SK-N-SH (cell line): ENCODE data around the gene KIF11. TPM values are rescaled to one million over a fixed set of nuclear protein-coding genes. Genes with fewer than 3 reads are reported as not detected.

ENCODE experiments used
- CTCF ChIA-PET: fragments of 300-600, 350-600 bp; formaldehyde crosslinking; extraction: SDS; loops from one replicate; lab custom pipeline; 2021; lab: Yijun Ruan, JAX
- POLR2A ChIA-PET: fragments of 350-600 bp; sonication (Branson Sonifier 250); formaldehyde crosslinking; extraction: SDS; loops from one replicate; lab custom pipeline; 2020; ENCODE audit warnings: antibody characterized with exemption, inconsistent platforms; lab: Yijun Ruan, JAX
- DNase-seq: peaks from one replicate; pipeline ENCODE4 v3.0.0; 2012
- H2AFZ ChIP-seq: fragments of 200-600 bp; sonication (generic); 2 replicates; pipeline ENCODE4 v1.8.1; 2016; ENCODE audit warnings: antibody characterized with exemption, mild to moderate bottlenecking, low read depth
- H3F3A ChIP-seq: fragments of 200-600 bp; sonication (generic); replicated peaks from 2 replicates; pipeline ENCODE3; 2016; ENCODE audit warnings: antibody characterized with exemption, mild to moderate bottlenecking; ENCODE audit not compliant: insufficient read depth
- H3K27ac ChIP-seq, 2 experiments: fragments of 200-500 bp in 1 of 2; fragments of 200-600 bp in 1 of 2; sonication (Bioruptor generic) in 1 of 2; sonication (generic), shearing (Covaris generic) in 1 of 2; 2 replicates each; pipeline versions ENCODE4 v1.5.1 to v1.6.1; 2014 to 2016; ENCODE audit warnings: low read depth in 2 of 2, inconsistent platforms in 1 of 2, low read length in 1 of 2, mild to moderate bottlenecking in 1 of 2, mixed read lengths in 1 of 2
- H3K27me3 ChIP-seq: fragments of 200-600 bp; sonication (generic), shearing (Covaris generic); 2 replicates; pipeline ENCODE4 v1.6.1; 2016; ENCODE audit warnings: mixed run types; ENCODE audit not compliant: insufficient read depth
- H3K36me3 ChIP-seq, 2 experiments: fragments of 200-500 bp in 1 of 2; fragments of 200-600 bp in 1 of 2; sonication (Bioruptor generic) in 1 of 2; sonication (generic) in 1 of 2; replicated peaks in 1 of 2; 2 replicates each; pipeline versions ENCODE3 to v1.5.1; 2014 to 2016; ENCODE audit warnings: low read length in 1 of 2, mild to moderate bottlenecking in 1 of 2; ENCODE audit not compliant: insufficient read depth in 2 of 2, control insufficient read depth in 1 of 2
- H3K4me1 ChIP-seq, 2 experiments: fragments of 200-500 bp in 1 of 2; fragments of 200-600 bp in 1 of 2; sonication (Bioruptor generic) in 1 of 2; sonication (generic), shearing (Covaris generic) in 1 of 2; 2 replicates each; pipeline versions ENCODE4 v1.5.1 to v1.6.1; 2014 to 2016; ENCODE audit warnings: low read depth in 1 of 2, low read length in 1 of 2, mixed run types in 1 of 2; ENCODE audit not compliant: insufficient read depth in 2 of 2, control insufficient read depth in 1 of 2
- H3K4me2 ChIP-seq: fragments of 200-600 bp; sonication (generic), shearing (Covaris generic); 2 replicates; pipeline ENCODE4 v1.6.1; 2017; ENCODE audit warnings: mixed run types
- H3K4me3 ChIP-seq, 2 experiments: fragments of 200-500 bp in 1 of 2; fragments of 200-600 bp in 1 of 2; sonication (Bioruptor generic) in 1 of 2; sonication (generic), shearing (Covaris generic) in 1 of 2; 2 replicates each; pipeline versions ENCODE4 v1.5.1 to v1.8.1; 2014 to 2016; ENCODE audit warnings: low read depth in 2 of 2, inconsistent platforms in 1 of 2, low read length in 1 of 2, mild to moderate bottlenecking in 1 of 2, mixed read lengths in 1 of 2, moderate library complexity in 1 of 2
- H3K79me2 ChIP-seq: fragments of 200-600 bp; sonication (generic); 2 replicates; pipeline ENCODE4 v1.8.1; 2017; ENCODE audit warnings: mild to moderate bottlenecking; ENCODE audit not compliant: insufficient read depth
- H3K9ac ChIP-seq: fragments of 200-600 bp; sonication (generic); 2 replicates; pipeline ENCODE4 v1.6.1; 2017; ENCODE audit warnings: mixed run types
- H3K9me2 ChIP-seq: fragments of 200-600 bp; sonication (generic); 2 replicates; pipeline ENCODE4 v1.6.1; 2017; ENCODE audit warnings: mixed run types
- H3K9me3 ChIP-seq: fragments of 200-600 bp; sonication (generic); 2 replicates; pipeline ENCODE4 v1.6.1; 2017; ENCODE audit warnings: mixed run types, mild to moderate bottlenecking, moderate library complexity
- H4K20me1 ChIP-seq: fragments of 200-600 bp; sonication (generic); 2 replicates; pipeline ENCODE4 v1.6.1; 2017; ENCODE audit warnings: mild to moderate bottlenecking, mixed run types; ENCODE audit not compliant: insufficient read depth
- CHD2 ChIP-seq: fragments of 150-350 bp; IDR thresholded peaks from 2 replicates; pipeline ENCODE4 v1.6.1; 2018; ENCODE audit warnings: low read length; ENCODE audit not compliant: partially characterized antibody
- CTCF ChIP-seq: fragments of 200-600 bp; sonication (generic); IDR thresholded peaks from 2 replicates; pipeline ENCODE4 v1.6.1; 2017; ENCODE audit warnings: antibody characterized with exemption, mild to moderate bottlenecking, moderate library complexity
- ELF1 ChIP-seq: IDR thresholded peaks from 2 replicates; pipeline ENCODE4 v1.4.0; 2012
- FOSL2 ChIP-seq: IDR thresholded peaks from 2 replicates; pipeline ENCODE4 v1.4.0; 2012; ENCODE audit warnings: low read depth, mild to moderate bottlenecking, moderate library complexity, borderline replicate concordance
- FOXM1 ChIP-seq: IDR thresholded peaks from 2 replicates; pipeline ENCODE4 v1.4.0; 2012; ENCODE audit warnings: low read depth, mild to moderate bottlenecking
- GABPA ChIP-seq: IDR thresholded peaks from 2 replicates; pipeline ENCODE4 v1.4.0; 2012; ENCODE audit warnings: low read depth, mild to moderate bottlenecking
- JUND ChIP-seq: IDR thresholded peaks from 2 replicates; pipeline ENCODE4 v1.4.0; 2012
- MXI1 ChIP-seq: IDR thresholded peaks from 2 replicates; pipeline ENCODE4 v1.6.1; 2012; ENCODE audit warnings: mild to moderate bottlenecking, low read depth, low read length, improper control_type of control experiment
- NFIC ChIP-seq: IDR thresholded peaks from 2 replicates; pipeline ENCODE4 v1.4.0; 2012; ENCODE audit warnings: borderline replicate concordance
- NRF1 ChIP-seq: IDR thresholded peaks from 2 replicates; pipeline ENCODE4 v1.6.1; 2012; ENCODE audit warnings: low read depth, mild to moderate bottlenecking, low read length
- POLR2AphosphoS5 ChIP-seq: IDR thresholded peaks from 2 replicates; pipeline ENCODE4 v1.6.1; 2012; ENCODE audit warnings: low read depth, low read length
- SIN3A ChIP-seq: IDR thresholded peaks from 2 replicates; pipeline ENCODE4 v1.6.1; 2012; ENCODE audit warnings: low read depth, mild to moderate bottlenecking, low read length, moderate library complexity, borderline replicate concordance
- TAF1 ChIP-seq: IDR thresholded peaks from 2 replicates; pipeline ENCODE4 v1.6.1; 2012; ENCODE audit warnings: low read depth, mild to moderate bottlenecking, low read length, moderate library complexity, borderline replicate concordance
- TCF12 ChIP-seq: IDR thresholded peaks from 2 replicates; pipeline ENCODE4 v1.4.0; 2012
- TEAD4 ChIP-seq: IDR thresholded peaks from 2 replicates; pipeline ENCODE4 v1.4.0; 2012; ENCODE audit warnings: mild to moderate bottlenecking, borderline replicate concordance; ENCODE audit not compliant: insufficient read depth
- YY1 ChIP-seq: IDR thresholded peaks from 2 replicates; pipeline ENCODE4 v1.4.0; 2012; ENCODE audit warnings: low read depth, mild to moderate bottlenecking
- WGBS: methylation state at CpG from one replicate; pipeline ENCODE4 v1.1.6; 2017; ENCODE audit warnings: low lambda C conversion rate; 5-methylcytosine and 5-hydroxymethylcytosine counted together
- polyA plus RNA-seq, 3 experiments: library from polyadenylated mRNA; depleted of rRNA; stranded (reverse); fragments of >200 nt; gene quantifications; 2 replicates each; pipeline ENCODE4 v1.2.3, GENCODE V29; 2012
- TF ChIP-seq, protein P1 (sequence below): IDR thresholded peaks from 2 replicates; pipeline ENCODE4; 2012
- TF ChIP-seq, protein P2 (sequence below): IDR thresholded peaks from 2 replicates; pipeline ENCODE4 v1.4.0; 2012; ENCODE audit warnings: low read depth

The KIF11 gene
- polyA plus RNA-seq, 1 of the 3 experiments (the other 2 are of a cell fraction) = 4.0 TPM

DNA sequence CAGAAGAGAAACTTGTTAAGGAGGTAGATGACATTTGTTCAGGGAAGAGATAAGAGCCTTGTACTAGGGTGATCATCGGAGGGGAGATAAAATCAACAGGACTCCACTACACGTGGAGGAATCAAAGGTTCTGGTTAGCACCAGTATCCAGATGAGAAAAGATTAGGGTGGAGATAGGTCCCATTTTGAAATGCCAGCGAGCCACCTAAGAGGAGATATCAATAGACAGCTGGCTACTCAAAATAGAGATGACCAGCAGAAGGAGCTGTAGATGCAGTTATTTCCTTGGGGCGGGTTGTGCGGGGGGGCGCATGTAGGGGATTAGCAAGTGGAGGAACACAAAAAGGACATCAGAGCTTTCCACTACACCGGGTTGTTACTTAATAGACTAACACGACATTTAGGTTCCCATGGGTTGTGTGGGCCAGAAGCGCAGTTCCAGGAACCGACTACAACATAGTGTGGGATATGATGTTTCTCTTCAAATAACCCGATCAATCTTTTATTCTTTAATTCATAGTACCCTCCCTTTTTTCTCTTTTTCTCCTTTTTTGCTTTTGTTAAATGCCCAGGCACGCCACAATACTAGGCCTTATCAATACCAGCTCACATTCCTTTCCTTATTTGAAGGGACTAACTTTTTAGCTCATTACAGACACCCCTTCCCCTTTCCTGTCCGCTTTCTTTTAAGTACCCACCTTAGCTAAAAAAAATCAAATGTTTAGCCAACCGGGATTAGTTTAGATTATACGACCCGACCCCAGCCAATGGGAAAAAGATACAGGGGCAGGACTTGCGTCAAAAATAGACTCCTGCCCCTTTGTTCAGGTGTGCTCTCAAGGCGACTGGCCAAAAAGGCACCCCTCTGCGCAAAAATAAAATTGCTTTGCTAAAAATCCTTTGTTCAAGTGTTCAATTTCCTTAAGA, 2.0 kb upstream of the KIF11 start (continued):
- peak; percentile 47 for TF ChIP-seq CTCF
- no peak for TF ChIP-seq NFIC
- no peak for TF ChIP-seq TCF12
- TF ChIP-seq, all 33 proteins: peak for 3

- Histone ChIP-seq H3K9me2 (no peaks in the 10 kb centered on the region), H3K27me3 (no peaks in the 10 kb centered on the region), H4K20me1 (no peaks in the 10 kb centered on the region), H3K9me3 (no peaks in the 10 kb centered on the region), H3K9ac (peak overlapping the region; percentile 82), H3K27ac (peak overlapping the region; percentile 86 to 88), H3K4me2 (peak overlapping the region; percentile 85), H3F3A (peaks cover 16% of the 10 kb centered on the region), H3K79me2 (peaks cover 36% of the 10 kb centered on the region), H3K36me3 (no peaks in the 10 kb centered on the region), H3K4me3 (peak overlapping the region; percentile 75 to 87; a peak in 3 of 4 replicates), H3K4me1 (peaks cover 0 to 7% of the 10 kb centered on the region in 2 experiments; a peak in 3 of 4 replicates), H2AFZ (peak overlapping the region; percentile 97)
- peak; percentile 87 for DNase-seq
- ChIA-PET CTCF (interaction anchor here (0.6 to 2.4 kb wide), 5 partner anchors 15 to 74 kb away, joined by 3 to 28 read pairs (median 3); partner anchors contain the start of gene IDE), POLR2A (interaction anchor here (0.8 to 1.4 kb wide), 5 partner anchors 17 to 668 kb away, joined by 3 to 7 read pairs (median 4); partner anchors contain the start of genes BTAF1, EXOC6 and IDE)
- TF ChIP-seq JUND (no peak), FOXM1 (no peak), SIN3A (0 out of 2 replicates have a peak, but pooled peaks have one; percentile 16), GABPA (peak; percentile 77), MXI1 (peak; percentile 72), TEAD4 (no peak), TCF12 (no peak; the same call in 1 of the 2 replicates), TAF1 (peak; percentile 87), FOSL2 (no peak), CHD2 (peak; percentile 63), CTCF (no peak), NFIC (0 out of 2 replicates have a peak, but pooled peaks have one; percentile 10), POLR2AphosphoS5 (peak; percentile 87), YY1 (peak; percentile 69), NRF1 (peak; percentile 83), ELF1 (peak; percentile 68)
- TF ChIP-seq, protein P1, sequence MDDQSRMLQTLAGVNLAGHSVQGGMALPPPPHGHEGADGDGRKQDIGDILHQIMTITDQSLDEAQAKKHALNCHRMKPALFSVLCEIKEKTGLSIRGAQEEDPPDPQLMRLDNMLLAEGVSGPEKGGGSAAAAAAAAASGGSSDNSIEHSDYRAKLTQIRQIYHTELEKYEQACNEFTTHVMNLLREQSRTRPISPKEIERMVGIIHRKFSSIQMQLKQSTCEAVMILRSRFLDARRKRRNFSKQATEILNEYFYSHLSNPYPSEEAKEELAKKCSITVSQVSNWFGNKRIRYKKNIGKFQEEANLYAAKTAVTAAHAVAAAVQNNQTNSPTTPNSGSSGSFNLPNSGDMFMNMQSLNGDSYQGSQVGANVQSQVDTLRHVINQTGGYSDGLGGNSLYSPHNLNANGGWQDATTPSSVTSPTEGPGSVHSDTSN = no peak; the same call in none of the 2 replicates
- TF ChIP-seq, protein P2, sequence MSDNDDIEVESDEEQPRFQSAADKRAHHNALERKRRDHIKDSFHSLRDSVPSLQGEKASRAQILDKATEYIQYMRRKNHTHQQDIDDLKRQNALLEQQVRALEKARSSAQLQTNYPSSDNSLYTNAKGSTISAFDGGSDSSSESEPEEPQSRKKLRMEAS = peak; percentile 88
- 7% methylated on average over 19 of the region's 38 CpGs for WGBS
Measured at GRCh38 chr10:92591550-92592022, 1.3 kb upstream of the KIF11 start.
